Stimulated activated CD8-positive, alpha-beta memory T cell treated with anti-CD3 and anti-CD28 coated beads, Interleukin-7, amount 100 ng/mL, for 4 hours (primary cell): Measurements from ENCODE around the gene PYROXD2.
A peak's percentile ranks its signal among the peaks of the same experiment; 100 is the strongest.

Experiments used
- DNase-seq, 2 donors: peaks; one replicate each; pipeline ENCODE4 v3.0.0-alpha.2; 2020; ENCODE audit warnings: low read depth in 2 of 2

Gene PYROXD2

GRCh38 chr10:98414932-98415730, at the start of gene PYROXD2:
Gene PYROXD2, minus strand, starts transcription at chr10:98415182. Its CDS starts 47 bp downstream, at chr10:98415135.
- DNase-seq = peak in 1 of 2 donors; percentile 12

- no peak for DNase-seq
These were observed 49.2 kb upstream of the PYROXD2 start for GRCh38 chr10:98463976-98464754.

- DNase-seq = no peak
These were observed 48.0 kb upstream of the PYROXD2 start for GRCh38 chr10:98463016-98463415.

GRCh38 chr10:98461500-98461842, 46.5 kb upstream of the PYROXD2 start:
- no peak for DNase-seq

- DNase-seq = no peak
These were observed 46.0 kb upstream of the PYROXD2 start for GRCh38 chr10:98460837-98461499.

GRCh38 chr10:98458809-98459784, 44.1 kb upstream of the PYROXD2 start:
- DNase-seq = no peak

GRCh38 chr10:98457721-98458120, 42.7 kb upstream of the PYROXD2 start:
- DNase-seq = no peak

GRCh38 chr10:98456686-98457482, 41.9 kb upstream of the PYROXD2 start:
- DNase-seq = no peak

GRCh38 chr10:98456043-98456570, 41.1 kb upstream of the PYROXD2 start:
- DNase-seq = no peak

- no peak for DNase-seq
These were observed 38.7 kb upstream of the PYROXD2 start for GRCh38 chr10:98453729-98454128.

- DNase-seq = no peak
These were observed 35.6 kb upstream of the PYROXD2 start for GRCh38 chr10:98450618-98451017.

GRCh38 chr10:98449287-98449686, 34.3 kb upstream of the PYROXD2 start:
- no peak for DNase-seq

- peak; percentile 57 to 78 for DNase-seq
These were observed 31.8 kb upstream of the PYROXD2 start, which contains the start of gene HPS1 for GRCh38 chr10:98446661-98447221. Gene HPS1, minus strand, starts transcription at chr10:98446935. Its CDS starts 3,695 bp downstream, at chr10:98443240.

GRCh38 chr10:98446151-98446660, 31.2 kb upstream of the PYROXD2 start:
- DNase-seq = peak in 1 of 2 donors; percentile 30

- DNase-seq = no peak
These were observed 30.3 kb upstream of the PYROXD2 start for GRCh38 chr10:98445200-98445812.

GRCh38 chr10:98444314-98445006, 29.5 kb upstream of the PYROXD2 start:
- DNase-seq = no peak

- DNase-seq = no peak
These were observed 23.7 kb upstream of the PYROXD2 start for GRCh38 chr10:98438715-98439114.

GRCh38 chr10:98436704-98437103, 21.7 kb upstream of the PYROXD2 start:
- no peak for DNase-seq
